Measurements from ENCODE around the gene HMBS.
A peak's percentile ranks its signal among the peaks of the same experiment; 100 is the strongest.
"Not testable (repeated sequence)": the region's sequence is repeated elsewhere in the genome, so short reads cannot be mapped to it uniquely, and the experiment has no call there.

Gene HMBS

GRCh38 chr11:119130662-119131061 lies 46.0 kb downstream of the HMBS start:
- intact Hi-C loops (cut with DNase I; ENCODE audit: low total_unique reads), result no loop called here
- Histone ChIP-seq H3K36me3 (peaks cover 53 to 87% (median 73%) of the 10 kb centered on the region in 3 donors), H3K27ac (no peak overlapping the region), H3K4me1 (peaks cover 0 to 7% (median 0%) of the 10 kb centered on the region in 4 donors), H3K4me3 (no peak overlapping the region), H3K27me3 (no peaks in the 10 kb centered on the region), H3K9me3 (no peaks in the 10 kb centered on the region)
- no peak for TF ChIP-seq CTCF (IDR thresholded peaks at IDR 0.05)
- DNase-seq, result no peak

GRCh38 chr11:119134389-119134978 lies 49.8 kb downstream of the HMBS start:
- DNase-seq, result no peak
- intact Hi-C loops (cut with DNase I; ENCODE audit: low total_unique reads), result no loop called here
- H3K27ac ChIP-seq, result no peak overlapping the region
- H3K9me3 ChIP-seq, result no peaks in the 10 kb centered on the region
- no peaks in the 10 kb centered on the region for H3K4me1 ChIP-seq
- peak in 1 of 2 experiments; percentile 36 for TF ChIP-seq CTCF (IDR thresholded peaks at IDR 0.05)
- H3K4me3 ChIP-seq, result no peak overlapping the region
- peaks cover 41 to 56% (median 56%) of the 10 kb centered on the region in 3 donors for H3K36me3 ChIP-seq
- no peaks in the 10 kb centered on the region for H3K27me3 ChIP-seq

DNA sequence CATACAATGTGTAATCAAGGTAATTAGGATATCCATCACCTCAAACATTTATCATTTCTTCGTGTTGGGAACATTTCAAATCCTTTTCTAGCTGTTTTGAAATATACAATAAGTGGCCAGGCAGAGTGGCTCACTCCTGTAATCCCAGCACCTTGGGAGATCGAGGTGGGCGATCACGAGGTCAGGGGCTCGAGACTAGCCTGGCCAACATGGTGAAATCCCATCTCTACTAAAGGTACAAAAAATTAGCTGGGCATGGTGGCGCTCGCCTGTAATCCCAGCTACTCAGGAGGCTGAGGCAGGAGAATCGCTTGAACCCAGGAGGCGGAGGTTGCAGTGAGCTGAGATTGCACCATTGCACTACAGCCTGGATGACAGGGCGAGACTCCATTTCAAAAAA lies 54.6 kb downstream of the HMBS start:
- DNase-seq, H3K4me1 ChIP-seq: not testable (repeated sequence)

More for the DNA sequence above, 54.6 kb downstream of the HMBS start:
- H3K9me3 ChIP-seq; H3K4me3 ChIP-seq; H3K27me3 ChIP-seq; H3K36me3 ChIP-seq; H3K27ac ChIP-seq; intact Hi-C loops (cut with DNase I; ENCODE audit: low total_unique reads): not testable (repeated sequence)
